ENCODE results near the gene DCC.

DNA sequence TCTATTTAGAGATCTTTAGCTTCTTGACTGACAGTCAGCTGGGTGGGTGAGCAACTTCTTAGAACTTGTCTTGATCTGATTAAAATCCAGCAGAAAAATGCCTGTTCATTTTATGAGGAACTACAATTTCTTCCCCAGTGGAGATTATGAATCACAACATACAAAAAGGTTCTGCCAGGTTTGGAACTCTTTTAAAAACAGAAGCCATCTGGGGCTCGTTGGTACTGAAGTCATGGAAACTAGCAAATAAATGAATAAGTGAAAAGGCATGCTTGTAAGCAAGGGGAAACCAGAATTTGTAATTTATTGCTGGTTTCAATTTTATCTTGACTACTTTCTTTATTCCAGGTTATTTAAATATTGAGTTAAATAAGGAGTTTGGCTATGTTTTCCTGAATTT, 1117.1 kb downstream of the DCC start:
- TF ChIP-seq POLR2A (IDR thresholded peaks at IDR 0.05) (no peak), EP300 (IDR thresholded peaks at IDR 0.05) (no peak)
- TF ChIP-seq, protein P1, sequence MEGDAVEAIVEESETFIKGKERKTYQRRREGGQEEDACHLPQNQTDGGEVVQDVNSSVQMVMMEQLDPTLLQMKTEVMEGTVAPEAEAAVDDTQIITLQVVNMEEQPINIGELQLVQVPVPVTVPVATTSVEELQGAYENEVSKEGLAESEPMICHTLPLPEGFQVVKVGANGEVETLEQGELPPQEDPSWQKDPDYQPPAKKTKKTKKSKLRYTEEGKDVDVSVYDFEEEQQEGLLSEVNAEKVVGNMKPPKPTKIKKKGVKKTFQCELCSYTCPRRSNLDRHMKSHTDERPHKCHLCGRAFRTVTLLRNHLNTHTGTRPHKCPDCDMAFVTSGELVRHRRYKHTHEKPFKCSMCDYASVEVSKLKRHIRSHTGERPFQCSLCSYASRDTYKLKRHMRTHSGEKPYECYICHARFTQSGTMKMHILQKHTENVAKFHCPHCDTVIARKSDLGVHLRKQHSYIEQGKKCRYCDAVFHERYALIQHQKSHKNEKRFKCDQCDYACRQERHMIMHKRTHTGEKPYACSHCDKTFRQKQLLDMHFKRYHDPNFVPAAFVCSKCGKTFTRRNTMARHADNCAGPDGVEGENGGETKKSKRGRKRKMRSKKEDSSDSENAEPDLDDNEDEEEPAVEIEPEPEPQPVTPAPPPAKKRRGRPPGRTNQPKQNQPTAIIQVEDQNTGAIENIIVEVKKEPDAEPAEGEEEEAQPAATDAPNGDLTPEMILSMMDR (IDR thresholded peaks at IDR 0.05): no peak

Data from tibial nerve (tissue), 4 donors.